ENCODE results near the gene BTBD7.

- TF ChIP-seq CTCF (conservative IDR thresholded peaks at IDR 0.05), result no peak
- TF ChIP-seq EZH2 (IDR thresholded peaks at IDR 0.05; ENCODE audit: low read depth), result no peak
Observed at GRCh38 chr14:93246534-93246933, 86.3 kb downstream of the BTBD7 start.
